Fibroblast of skin of scalp (primary cell): ENCODE data around the gene IGFBP7.
"Not testable (repeated sequence)": the region's sequence is repeated elsewhere in the genome, so short reads cannot be mapped to it uniquely, and the experiment has no call there.

Source experiments
- DNase-seq: peaks from one replicate; pipeline ENCODE4 v3.0.0-alpha.2; 2013

Gene IGFBP7

GRCh38 chr4:57070461-57070860 is 39.7 kb downstream of the IGFBP7 start:
- DNase-seq: peak; percentile 26

GRCh38 chr4:57068237-57068981 is 41.8 kb downstream of the IGFBP7 start:
- DNase-seq: no peak

- peak; percentile 29 for DNase-seq
Observed at GRCh38 chr4:57065730-57066482, 44.3 kb downstream of the IGFBP7 start.

GRCh38 chr4:57064811-57065711 is 45.1 kb downstream of the IGFBP7 start:
- peak; percentile 100 for DNase-seq

- no peak for DNase-seq
Observed at GRCh38 chr4:57064120-57064519, 46.1 kb downstream of the IGFBP7 start.

GRCh38 chr4:57063518-57063917 is 46.7 kb downstream of the IGFBP7 start:
- no peak for DNase-seq

GRCh38 chr4:57061395-57061794 is 48.8 kb downstream of the IGFBP7 start:
- DNase-seq: peak; percentile 87

- not testable (repeated sequence) for DNase-seq
Observed at GRCh38 chr4:57060717-57061067, 49.5 kb downstream of the IGFBP7 start.

- no peak for DNase-seq
Observed at GRCh38 chr4:57059890-57060716, 50.1 kb downstream of the IGFBP7 start.

GRCh38 chr4:57055886-57056285 is 54.3 kb downstream of the IGFBP7 start:
- DNase-seq: no peak

- DNase-seq: peak; percentile 74
Observed at GRCh38 chr4:57053508-57053907, 56.7 kb downstream of the IGFBP7 start.

GRCh38 chr4:57051524-57051923 is 58.7 kb downstream of the IGFBP7 start:
- DNase-seq: no peak

- no peak for DNase-seq
Observed at GRCh38 chr4:57051095-57051494, 59.1 kb downstream of the IGFBP7 start.

- DNase-seq: peak; percentile 73
Observed at GRCh38 chr4:57048590-57049304, 61.4 kb downstream of the IGFBP7 start.

- not testable (repeated sequence) for DNase-seq
Observed at GRCh38 chr4:57047046-57047445, 63.1 kb downstream of the IGFBP7 start.

GRCh38 chr4:57044996-57045395 is 65.2 kb downstream of the IGFBP7 start:
- DNase-seq: peak; percentile 94

- peak; percentile 94 for DNase-seq
Observed at GRCh38 chr4:57044279-57044678, 65.9 kb downstream of the IGFBP7 start.

GRCh38 chr4:57043347-57044251 is 66.6 kb downstream of the IGFBP7 start:
- peak; percentile 91 for DNase-seq

GRCh38 chr4:57042711-57043169 is 67.4 kb downstream of the IGFBP7 start:
- peak; percentile 86 for DNase-seq

- DNase-seq: no peak
Observed at GRCh38 chr4:57041020-57041419, 69.2 kb downstream of the IGFBP7 start.
